Ishikawa (cell line): ENCODE measurements around the gene FOXR1.

Experiments
- CREB1 ChIP-seq: IDR thresholded peaks from 2 replicates; pipeline ENCODE4 v1.6.1; 2012; ENCODE audit warnings: low read depth
- EGR1 ChIP-seq: IDR thresholded peaks from 2 replicates; pipeline ENCODE4 v1.6.1; 2012
- EP300 ChIP-seq: IDR thresholded peaks from 2 replicates; pipeline ENCODE4 v1.6.1; 2012; ENCODE audit warnings: borderline replicate concordance
- FOXM1 ChIP-seq: IDR thresholded peaks from 2 replicates; pipeline ENCODE4 v1.6.1; 2012; ENCODE audit warnings: low read depth, borderline replicate concordance
- RAD21 ChIP-seq: IDR thresholded peaks from 2 replicates; pipeline ENCODE4 v1.6.1; 2012; ENCODE audit warnings: low read depth
- TAF1 ChIP-seq: IDR thresholded peaks from 2 replicates; pipeline ENCODE4 v1.6.1; 2012; ENCODE audit warnings: low read depth, mild to moderate bottlenecking
- TCF12 ChIP-seq: IDR thresholded peaks from 2 replicates; pipeline ENCODE4 v1.6.1; 2012; ENCODE audit warnings: low read depth
- TEAD4 ChIP-seq: IDR thresholded peaks from 2 replicates; pipeline ENCODE4 v1.6.1; 2012
- YY1 ChIP-seq: IDR thresholded peaks from 2 replicates; pipeline ENCODE4 v1.6.1; 2012; ENCODE audit warnings: low read depth
- ZBTB7A ChIP-seq: IDR thresholded peaks from 2 replicates; pipeline ENCODE4 v1.6.1; 2012; ENCODE audit warnings: low read depth
- TF ChIP-seq, protein P1 (sequence below): IDR thresholded peaks from 2 replicates; pipeline ENCODE4 v1.6.1; 2012; ENCODE audit warnings: low read depth, mild to moderate bottlenecking
- TF ChIP-seq, protein P2 (sequence below): IDR thresholded peaks from 2 replicates; pipeline ENCODE4 v1.6.1; 2012
- TF ChIP-seq, protein P3 (sequence below): IDR thresholded peaks from 2 replicates; pipeline ENCODE4 v1.6.1; 2012

DNA sequence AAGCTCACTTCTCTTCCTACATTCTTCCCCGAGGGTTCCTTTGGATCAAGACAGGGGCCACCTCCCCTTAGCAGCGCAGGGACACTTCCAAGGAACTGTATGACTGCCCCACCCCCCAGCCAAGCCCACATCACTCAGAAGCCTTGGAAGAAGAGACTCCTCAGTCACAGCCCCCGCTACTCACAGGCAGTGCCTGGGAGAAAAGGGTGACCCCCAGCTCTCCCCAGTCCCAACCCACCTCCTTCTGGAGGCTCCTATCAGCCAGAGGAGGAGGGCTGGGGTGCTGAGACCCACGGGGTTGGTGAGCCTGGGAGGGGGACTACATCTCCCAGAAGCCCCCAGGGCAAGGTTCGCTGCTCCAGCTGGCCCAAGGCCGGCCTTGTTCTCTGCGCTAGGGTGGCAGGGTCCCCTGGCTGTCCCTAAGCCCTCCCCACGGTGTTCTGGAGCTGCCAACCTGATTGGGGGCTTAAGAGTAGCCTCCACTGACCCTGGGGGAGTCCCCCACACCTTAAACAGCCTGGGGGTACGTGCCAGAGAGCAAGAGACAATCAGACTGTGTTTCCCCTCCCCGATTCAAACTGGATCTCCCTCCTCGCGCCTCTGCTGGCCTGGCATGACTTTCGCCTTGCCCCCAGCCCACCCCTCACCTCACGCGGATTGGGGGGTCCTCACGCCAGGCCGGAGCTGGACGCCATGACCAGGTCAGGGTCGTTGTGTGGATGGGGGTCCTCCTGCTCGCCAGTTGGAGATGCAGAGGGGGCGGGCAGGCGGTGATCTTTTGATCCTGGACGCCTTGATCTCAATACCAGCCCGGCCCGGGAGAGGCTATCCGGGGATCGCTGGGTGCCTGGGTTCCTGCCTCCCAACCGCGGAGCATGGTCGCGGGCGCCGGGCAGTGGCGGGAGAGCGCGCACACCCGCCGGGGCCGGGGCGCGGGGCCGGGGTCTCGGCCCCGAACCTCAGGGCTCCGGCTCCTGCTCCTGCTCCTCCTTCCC, 46.7 kb upstream of the FOXR1 start:
- TF ChIP-seq YY1 = no peak
- TF ChIP-seq, protein P1, sequence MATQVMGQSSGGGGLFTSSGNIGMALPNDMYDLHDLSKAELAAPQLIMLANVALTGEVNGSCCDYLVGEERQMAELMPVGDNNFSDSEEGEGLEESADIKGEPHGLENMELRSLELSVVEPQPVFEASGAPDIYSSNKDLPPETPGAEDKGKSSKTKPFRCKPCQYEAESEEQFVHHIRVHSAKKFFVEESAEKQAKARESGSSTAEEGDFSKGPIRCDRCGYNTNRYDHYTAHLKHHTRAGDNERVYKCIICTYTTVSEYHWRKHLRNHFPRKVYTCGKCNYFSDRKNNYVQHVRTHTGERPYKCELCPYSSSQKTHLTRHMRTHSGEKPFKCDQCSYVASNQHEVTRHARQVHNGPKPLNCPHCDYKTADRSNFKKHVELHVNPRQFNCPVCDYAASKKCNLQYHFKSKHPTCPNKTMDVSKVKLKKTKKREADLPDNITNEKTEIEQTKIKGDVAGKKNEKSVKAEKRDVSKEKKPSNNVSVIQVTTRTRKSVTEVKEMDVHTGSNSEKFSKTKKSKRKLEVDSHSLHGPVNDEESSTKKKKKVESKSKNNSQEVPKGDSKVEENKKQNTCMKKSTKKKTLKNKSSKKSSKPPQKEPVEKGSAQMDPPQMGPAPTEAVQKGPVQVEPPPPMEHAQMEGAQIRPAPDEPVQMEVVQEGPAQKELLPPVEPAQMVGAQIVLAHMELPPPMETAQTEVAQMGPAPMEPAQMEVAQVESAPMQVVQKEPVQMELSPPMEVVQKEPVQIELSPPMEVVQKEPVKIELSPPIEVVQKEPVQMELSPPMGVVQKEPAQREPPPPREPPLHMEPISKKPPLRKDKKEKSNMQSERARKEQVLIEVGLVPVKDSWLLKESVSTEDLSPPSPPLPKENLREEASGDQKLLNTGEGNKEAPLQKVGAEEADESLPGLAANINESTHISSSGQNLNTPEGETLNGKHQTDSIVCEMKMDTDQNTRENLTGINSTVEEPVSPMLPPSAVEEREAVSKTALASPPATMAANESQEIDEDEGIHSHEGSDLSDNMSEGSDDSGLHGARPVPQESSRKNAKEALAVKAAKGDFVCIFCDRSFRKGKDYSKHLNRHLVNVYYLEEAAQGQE = no peak
- no peak for TF ChIP-seq RAD21
- TF ChIP-seq, protein P2, sequence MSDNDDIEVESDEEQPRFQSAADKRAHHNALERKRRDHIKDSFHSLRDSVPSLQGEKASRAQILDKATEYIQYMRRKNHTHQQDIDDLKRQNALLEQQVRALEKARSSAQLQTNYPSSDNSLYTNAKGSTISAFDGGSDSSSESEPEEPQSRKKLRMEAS = no peak
- peak; percentile 48; the same call in 1 of the 2 replicates for TF ChIP-seq ZBTB7A
- TF ChIP-seq EGR1 = no peak
- TF ChIP-seq TAF1 = no peak
- TF ChIP-seq CREB1 = no peak
- TF ChIP-seq TEAD4 = no peak
- no peak for TF ChIP-seq EP300
- TF ChIP-seq TCF12 = no peak
- TF ChIP-seq, protein P3, sequence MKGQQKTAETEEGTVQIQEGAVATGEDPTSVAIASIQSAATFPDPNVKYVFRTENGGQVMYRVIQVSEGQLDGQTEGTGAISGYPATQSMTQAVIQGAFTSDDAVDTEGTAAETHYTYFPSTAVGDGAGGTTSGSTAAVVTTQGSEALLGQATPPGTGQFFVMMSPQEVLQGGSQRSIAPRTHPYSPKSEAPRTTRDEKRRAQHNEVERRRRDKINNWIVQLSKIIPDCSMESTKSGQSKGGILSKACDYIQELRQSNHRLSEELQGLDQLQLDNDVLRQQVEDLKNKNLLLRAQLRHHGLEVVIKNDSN = no peak
- no peak for TF ChIP-seq FOXM1
